Stimulated activated CD8-positive, alpha-beta memory T cell treated with anti-CD3 and anti-CD28 coated beads, Interleukin-12 subunit alpha, Interleukin-12 subunit beta, amount 100 ng/mL, for 24 hours (primary cell): ENCODE data around the gene RNASE4.
"Not testable (repeated sequence)": the region's sequence is repeated elsewhere in the genome, so short reads cannot be mapped to it uniquely, and the experiment has no call there.

Experiments
- DNase-seq: peaks from one replicate; pipeline ENCODE4 v3.0.0-alpha.2; 2020; ENCODE audit errors: extremely low read depth

Gene RNASE4

DNA sequence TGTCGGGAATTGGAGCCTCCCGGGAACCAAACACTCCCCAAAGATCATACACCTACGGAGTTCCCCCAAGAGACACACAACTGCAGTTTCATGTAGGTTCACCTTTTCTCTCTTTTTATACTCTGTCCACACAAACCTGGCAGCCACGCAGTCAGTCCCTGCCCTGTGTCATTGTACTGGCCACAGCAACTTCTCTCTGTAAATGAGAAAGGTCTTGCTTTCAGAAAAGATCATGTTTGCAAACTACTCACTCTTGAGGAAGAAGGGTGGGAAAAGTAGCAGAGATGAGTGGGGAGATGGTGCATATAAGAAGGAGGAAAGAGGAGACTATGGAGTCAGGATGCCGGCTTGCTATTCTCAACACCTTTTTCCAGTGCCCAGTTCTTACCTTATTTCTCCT, 14.6 kb downstream of the RNASE4 start:
- no peak for DNase-seq

DNA sequence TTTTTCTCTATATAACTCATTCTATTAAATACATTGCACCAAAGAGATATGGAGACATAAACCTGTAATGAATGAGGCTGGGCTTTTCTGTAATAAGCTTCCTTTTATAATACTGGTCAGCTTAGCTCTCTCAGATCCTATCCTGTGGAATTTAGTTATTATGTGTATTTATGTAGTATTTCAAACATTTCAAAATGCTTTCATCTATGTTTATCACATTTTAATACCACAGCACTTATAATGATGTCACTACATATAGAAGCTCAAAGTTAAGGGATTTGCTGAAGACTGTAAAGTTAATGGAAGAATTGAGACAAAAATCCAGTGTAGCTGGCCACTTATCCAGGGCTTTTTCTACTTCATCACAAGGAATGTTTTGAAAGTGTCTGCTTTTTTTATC, 15.6 kb downstream of the RNASE4 start:
- DNase-seq = no peak

DNA sequence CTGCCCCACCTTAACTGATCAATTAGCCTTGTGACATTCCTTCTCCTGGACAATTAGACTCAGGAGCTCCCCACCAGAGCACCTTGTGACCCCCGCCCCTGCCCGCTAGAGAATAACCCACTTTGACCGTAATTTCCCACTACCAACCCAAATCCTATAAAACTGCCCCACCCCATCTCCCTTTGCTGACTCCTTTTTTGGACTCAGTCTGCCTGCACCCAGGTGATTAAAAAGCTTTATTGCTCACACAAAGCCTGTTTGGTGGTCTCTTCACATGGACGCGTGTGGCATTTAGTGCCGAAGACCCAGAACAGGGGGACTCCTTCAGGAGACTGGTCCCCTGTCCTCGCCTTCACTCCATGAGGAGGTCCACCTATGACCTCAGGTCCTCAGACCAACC, 16.6 kb downstream of the RNASE4 start:
- not testable (repeated sequence) for DNase-seq

DNA sequence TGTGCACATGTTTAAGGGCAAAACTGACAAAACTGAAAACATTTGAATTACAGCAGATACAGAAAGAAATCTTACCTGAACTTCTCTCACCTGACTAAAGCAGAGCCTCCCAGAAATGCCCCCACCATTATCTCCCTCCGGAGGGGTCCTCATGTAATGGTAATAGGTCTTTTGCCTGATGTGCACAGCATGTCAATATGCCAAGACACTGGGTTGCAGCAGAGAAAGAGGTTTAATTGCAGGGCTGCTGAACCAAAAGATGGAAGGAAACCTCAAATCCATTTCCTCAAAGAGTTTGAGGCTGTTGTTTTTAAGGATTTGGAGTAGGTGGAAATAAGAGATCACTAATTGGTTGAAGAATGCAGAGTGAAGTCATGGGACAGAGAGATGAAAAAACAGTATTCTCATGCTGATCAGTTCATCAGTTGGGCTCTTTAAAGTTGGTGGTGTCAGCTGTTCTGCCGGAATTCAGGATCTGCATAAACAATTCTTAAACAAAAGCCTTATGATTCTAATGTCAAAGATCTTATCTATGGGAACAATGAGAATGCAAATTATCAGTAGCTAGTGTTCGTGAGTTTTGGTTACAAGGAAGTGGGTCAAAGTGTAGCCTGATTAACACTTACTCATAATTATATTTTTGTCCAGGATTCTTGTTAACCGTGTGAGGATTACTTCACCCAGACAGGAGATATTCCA, 22.4 kb downstream of the RNASE4 start:
- no peak for DNase-seq

DNA sequence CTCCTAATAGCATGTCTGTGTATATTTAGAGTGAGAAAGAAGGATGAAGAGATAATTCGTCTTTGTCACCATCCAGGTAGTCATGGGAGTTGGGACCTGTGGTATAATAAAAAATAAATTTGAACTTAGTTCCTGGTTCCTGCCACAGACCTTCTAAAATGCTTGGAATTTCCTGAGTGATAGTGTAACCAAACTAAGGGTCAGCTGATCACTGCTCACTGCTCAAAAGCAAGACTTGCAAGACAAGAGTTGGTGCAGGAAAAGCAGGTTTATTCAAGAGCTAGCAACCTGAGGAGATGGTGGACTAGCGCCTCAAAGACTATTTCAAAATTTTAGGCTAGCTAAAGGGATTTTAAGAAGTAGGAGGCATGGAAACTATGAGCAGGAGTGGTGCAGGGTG, 23.3 kb downstream of the RNASE4 start:
- DNase-seq = no peak

DNA sequence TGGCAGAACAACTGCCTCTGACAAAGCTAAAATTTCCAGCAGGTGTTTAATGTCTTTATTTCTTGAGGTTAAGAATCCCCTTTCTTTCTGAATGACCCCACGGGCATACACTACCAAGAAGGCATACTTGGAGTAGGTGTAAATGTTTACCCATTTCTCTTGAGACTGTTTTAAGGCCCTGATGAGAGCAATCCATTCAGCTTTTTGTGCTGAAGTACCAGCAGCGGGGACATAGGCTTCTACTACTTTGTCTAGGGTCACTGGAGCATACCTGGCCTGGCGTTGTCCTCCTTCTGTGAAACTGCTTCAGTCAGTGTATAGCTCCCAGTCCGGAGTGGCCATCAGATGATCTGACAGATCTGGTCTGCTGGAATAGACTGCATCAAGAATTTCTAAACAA, 26.9 kb downstream of the RNASE4 start:
- no peak for DNase-seq

DNA sequence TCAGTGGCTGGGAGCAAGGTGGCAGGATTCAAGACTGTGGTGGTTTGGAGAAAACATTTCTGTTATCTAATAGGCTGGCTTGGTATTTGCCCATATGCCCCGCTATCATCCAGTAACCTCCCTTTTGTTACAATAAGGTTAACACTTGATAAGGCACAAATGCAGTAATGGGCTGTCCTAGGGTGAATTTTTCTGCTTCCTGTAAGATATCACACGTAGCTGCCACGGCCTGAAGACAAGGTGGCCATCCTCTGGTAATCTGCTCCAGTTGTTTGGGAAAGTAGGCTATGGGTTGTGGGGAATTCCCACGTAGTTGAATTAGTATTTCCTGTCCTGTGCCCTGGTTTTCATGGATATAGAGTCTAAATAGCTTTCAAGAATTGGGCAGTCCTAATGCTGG, 27.3 kb downstream of the RNASE4 start:
- DNase-seq = no peak

DNA sequence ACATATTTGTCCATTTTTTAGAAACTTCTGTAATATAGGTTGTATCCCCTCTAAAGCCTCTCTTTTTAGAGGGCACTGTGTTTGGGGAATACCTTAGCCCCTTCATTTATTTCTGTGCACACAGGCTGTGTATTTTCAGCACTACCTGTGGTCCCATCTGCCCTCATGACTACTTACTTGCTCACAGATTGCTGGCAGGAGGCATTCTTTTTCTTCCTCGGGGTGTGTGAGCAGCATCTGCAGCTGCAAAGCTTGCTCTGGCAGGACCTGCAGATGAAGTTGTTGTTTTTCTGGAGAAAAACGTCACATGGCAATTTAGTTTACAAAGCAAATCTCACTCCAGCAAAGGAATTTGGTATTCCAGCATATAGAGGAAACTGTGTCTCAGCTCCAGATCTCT, 28.5 kb downstream of the RNASE4 start:
- DNase-seq = no peak

DNA sequence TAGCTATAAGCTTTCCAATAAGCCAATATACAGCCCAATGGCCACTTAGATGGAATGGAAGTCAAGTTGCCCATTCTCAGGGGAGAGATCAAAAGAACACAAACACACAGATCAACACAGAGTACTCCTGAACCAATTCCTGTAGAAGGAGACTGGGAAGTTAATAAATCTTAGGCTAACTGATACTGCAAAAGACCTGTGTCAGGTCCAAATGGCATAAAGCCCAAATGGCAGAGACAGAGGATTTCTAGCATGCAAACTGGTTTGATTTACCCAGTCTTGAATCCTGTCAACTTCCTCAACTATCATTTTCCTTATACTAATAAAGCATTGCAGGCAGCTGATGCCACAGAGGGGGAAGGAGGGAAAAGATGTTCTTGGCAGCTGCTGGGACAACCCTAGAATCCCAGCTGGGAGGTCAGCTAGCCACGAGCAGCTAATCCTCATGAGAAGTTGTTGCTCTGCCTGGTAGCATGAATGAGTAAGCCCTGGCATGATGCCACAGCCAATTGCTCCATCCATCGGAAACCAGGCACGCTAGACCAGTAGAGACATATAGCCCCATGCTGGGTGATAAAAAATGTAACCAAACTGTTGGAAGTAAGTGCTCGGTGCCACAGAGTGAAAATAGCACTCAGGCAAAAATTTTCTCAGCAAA, 30.4 kb downstream of the RNASE4 start:
- DNase-seq = no peak

DNA sequence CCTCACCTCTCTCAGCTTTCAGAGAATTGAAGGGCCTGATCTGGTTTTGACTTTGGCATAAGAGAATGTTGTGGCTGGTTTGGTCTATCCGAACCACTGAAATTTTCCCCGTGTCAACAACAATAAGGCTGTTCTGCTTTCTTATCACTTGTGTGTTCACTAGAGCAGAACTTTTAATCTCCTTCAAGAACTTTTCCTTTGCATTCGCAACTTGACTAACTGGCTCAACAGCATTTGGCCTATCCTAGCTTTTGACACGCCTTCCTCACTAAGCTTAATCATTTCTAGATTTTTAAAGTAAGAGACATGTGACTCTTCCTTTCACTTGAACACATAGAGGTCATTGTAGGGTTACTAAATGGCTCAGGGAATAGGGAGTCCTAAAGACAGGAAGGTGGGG, 35.4 kb downstream of the RNASE4 start:
- DNase-seq = no peak

DNA sequence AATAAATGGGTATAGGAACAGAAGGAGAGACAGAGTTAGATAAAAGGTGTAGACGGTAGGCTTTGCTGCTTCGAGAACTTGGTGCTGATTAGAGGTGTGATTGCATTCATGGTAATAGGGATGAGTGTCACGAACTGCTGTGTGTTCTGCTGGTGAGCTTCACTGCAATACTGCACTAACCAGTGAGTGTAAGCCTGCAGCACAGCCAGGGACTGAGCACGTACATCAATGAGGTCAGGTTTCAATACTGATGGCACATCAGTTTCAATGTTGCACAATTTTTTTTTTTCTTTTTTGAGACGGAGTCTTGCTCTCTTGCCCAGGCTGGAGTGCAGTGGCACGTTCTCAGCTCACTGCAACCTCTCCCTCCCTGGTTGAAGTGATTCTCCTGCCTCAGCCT, 36.4 kb downstream of the RNASE4 start:
- DNase-seq = no peak

DNA sequence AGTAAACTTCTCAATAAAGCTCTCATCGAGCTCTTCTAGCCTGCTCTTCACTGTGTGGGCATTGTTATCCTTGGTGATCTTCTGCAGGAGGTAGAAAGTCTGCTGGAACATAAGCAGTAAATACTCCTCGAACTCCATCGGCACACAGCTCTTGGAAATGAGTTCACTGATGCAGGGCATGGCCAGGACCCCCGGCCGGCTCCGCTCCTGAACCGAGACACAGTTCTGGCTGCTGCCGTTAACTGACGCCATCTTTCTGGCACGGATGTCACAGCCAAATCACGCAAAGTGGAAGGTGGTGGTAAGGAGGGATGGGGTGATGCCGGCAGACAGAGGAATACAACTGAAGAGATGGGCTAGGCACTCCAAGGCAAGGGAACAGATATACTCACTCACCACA, 37.7 kb downstream of the RNASE4 start:
- DNase-seq = no peak

DNA sequence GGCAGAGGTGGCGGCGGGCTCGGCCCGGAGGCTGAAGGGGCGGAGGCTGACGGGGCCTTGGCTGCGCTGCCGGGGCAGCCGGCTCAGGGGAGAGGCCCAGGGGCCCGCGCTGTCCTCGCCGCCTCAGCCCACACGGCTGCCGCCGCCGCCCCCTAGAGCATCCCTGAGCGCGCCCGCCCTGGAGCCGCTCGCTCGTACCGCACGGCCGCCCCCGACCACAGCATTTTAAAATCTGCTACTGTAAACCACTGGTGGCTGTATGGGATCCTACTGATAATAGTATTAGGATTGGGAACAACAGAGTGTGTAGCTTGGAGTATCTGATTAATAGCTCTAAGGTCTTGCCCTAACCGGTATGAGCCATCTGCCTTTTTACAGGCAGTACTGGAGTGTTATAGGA, 39.1 kb downstream of the RNASE4 start:
- DNase-seq = no peak

DNA sequence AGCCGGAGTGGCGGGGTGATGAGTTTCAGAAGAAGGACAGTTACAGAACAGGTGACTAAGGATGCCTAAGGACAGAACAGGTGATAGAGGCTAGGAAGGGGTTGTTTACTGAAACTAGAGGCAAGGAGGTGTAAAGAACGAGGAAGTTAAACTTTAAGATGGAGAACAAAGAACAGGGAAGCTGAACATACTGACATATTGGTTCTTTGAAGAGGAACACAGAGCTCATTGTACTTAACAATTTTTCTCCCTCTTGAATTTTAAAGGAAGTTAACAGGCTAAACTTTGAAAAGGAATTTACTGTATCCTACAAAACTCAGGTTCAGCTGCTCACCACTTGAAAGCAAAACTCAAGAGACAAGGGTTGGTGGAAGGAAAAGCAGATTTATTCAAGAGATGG, 41.8 kb downstream of the RNASE4 start:
- DNase-seq = not testable (repeated sequence)

DNA sequence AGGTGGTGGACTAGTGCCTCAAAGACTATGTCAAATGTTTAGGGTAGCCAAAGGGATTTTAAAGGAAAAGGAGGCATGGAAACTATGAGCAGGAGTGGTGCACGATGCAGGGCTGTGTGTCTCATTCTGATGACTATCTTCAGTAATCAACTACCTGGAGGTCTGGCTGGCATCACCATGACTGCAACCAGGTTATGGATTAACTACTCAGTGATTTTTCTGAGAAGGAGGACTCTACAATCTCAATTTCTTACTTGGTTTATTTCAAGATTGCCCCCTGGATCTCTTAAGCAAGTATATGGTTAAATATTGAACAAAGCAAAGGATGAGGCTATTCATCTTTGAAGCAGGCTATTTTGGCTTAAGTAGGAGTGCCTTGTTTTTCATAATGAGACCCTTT, 42.2 kb downstream of the RNASE4 start:
- DNase-seq = no peak

DNA sequence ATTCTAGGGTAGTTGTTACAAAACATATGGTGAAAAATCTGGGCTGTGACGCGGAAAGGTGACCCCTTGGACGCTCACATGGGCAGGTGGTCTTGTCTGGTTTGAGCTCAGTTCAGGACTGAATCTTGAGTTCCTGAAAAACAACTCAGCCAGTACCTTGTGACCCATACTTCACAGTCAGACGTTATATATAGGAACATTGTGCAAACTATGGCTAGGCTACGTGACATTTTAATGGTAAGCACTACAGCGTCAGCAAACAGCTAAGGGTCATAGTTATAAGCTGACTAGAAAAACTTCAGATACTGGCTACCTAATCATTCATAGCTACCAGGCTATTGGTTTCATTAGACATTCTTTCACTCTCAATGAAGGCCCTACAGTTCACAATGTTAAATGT, 46.5 kb downstream of the RNASE4 start:
- no peak for DNase-seq

DNA sequence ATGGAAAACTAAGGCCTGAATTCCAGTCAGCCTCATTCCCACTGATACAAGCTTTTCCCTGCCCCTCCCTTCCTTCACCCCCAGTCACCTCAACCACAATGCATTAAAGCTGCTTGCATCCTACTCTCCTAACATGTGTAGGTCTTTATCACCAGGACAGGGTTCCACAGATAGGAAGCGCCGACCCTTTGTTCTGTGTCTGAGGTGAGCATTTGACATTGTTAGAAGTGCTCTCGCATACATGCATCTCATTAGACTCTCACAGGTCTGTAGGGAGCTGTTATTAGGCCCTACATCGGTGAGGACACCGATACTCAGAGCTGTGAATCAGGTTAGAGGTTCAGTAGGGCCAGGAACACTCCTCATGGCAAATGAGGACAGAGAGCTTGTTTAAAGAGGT, 48.1 kb downstream of the RNASE4 start:
- DNase-seq = no peak

DNA sequence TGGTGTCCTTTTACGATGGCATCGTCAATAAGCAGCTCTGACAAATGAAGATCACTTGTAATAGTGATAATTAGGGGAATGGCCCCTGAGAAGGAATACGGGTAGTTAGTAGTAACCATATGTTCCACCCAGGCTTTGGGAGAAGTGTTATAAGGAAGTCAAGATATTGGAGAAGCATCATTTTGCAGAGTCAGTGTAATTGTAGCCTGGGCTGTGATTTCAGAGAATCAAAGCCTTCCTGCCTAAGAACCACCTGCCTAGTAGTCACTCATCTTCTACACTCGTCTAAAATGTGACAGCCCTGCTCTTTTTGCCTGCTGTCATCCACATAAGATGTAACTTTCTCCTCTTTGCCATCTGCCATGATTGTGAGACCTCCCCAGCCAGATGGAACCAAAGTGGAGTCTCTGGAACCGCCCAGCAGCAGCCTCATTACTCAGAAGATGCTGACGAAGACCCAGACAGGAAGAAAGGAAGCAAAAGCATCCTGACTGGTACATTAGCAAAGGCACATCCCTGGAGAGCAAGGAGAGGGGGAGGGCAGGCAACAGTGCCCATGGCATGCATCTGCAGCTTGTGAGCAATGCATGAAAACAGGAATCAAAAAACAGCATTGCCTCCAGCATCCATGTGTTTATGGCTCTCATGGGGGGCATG, 48.7 kb downstream of the RNASE4 start:
- no peak for DNase-seq

DNA sequence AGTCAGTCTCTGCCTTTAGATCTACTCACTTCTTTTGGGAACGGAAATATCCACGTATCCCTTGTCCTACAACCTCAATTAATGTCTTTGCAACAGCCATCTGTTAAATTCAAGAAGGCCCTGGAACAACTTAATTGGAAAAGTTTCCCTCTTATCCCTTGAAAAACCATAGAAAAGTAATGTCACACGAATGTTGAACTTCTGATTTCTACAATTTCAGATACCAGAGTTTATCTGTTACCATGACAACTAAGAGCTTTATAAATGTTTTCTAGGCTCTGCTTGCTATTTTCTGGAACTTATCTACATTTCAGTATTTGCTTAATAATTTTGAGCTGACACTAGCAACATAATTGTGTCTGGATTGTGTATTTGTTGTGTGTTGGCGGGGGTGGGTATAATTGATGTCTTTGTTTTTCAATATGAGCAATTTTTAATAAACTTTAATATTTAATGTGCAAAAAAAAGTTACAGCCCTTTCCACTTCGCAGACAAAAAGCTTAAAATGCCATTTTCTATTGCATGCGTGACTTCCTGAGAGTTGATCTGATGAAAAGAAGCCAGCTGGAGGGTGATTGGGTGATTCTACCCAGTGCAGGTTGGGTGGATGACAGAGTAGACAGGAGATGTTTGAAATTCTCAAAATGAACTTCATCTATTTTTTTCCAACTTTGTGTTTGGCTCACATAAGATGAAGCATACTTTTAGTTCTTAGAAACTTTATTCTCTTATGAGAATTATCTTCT, 49.5 kb downstream of the RNASE4 start:
- no peak for DNase-seq

DNA sequence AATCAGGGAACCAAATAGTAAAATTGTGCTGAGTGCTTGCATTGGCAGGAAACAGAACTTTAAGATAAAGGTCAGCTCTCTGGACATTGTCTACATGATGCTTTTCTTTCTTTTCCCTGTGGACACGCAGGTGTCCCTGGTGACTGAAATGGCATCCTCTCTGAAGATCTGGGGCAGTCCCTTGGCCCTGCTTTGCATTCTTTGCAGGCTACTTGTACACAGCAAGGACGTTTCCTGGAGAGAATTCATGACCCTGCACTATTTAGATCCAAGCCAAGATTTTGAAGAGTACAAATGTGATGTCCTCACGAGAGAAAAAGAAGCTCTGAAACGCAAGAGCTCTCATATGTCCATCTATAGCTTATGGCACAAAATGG, 50.1 kb downstream of the RNASE4 start:
- DNase-seq = no peak

DNA sequence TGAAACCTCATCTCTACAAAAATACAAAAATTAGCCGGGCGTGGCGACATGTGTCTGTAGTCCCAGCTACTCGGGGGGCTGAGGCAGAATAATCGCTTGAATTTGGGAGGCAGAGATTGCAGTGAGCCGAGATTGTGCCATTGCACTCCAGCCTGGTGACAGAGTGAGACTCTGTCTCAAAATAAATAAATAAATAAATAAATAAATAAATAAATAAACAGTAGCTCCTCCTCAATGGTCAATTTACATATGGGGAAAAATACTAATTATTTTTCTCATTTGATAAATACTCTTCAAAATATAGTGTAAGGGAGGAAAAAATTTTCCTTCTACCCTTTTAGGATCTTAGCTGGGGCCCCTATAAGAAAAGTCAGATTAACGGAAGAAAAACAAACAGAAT, 53.9 kb downstream of the RNASE4 start:
- DNase-seq = not testable (repeated sequence)

DNA sequence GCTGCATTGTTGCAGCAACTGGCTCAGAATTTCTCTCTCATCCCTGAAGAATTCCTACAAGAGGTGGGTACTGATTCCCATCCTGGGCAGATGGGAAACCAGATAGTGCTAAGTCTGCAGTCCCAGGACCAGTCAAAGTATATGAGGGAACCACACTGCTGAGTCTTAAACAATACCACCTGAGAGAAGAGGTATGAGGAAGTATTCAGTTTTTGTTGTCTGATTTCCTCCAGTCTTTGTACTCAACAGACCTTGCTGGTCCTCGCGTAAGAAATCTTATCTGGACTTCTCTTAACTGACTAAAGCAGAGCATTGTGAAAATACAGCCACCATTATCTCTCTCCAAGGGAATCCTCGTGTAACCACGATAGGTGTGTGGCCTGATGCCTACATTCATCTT, 57.8 kb downstream of the RNASE4 start:
- DNase-seq = no peak

DNA sequence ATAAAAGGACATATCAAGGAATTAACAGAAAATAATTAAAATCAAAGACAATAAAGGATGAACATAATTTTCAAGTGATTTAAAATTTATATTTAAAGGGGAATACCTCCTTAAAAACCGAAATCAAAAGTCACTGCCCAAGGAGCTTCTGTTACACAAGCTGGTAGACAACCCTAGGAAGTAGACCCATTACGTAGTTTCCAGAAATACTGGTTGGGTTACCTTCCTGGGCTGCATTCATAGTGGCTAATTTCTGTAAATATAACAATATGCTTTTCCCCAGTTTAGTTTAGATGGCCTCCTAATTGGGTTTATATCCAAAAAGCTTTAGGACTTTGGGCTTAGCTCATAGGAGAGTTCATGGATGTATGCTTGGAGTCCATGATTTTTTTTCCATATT, 59.2 kb downstream of the RNASE4 start:
- DNase-seq = no peak
